ENCODE measurements around the gene POFUT1.

Gene POFUT1

GRCh38 chr20:32208499-32209154, 947 bp downstream of the POFUT1 start:
- DNase-seq: no peak

- no peak for DNase-seq
Measured at GRCh38 chr20:32209850-32210605, 2.3 kb downstream of the POFUT1 start.

GRCh38 chr20:32213870-32214269, 6.2 kb downstream of the POFUT1 start:
- no peak for DNase-seq

- no peak for DNase-seq
Measured at GRCh38 chr20:32215147-32215546, 7.5 kb downstream of the POFUT1 start.

- no peak for DNase-seq
Measured at GRCh38 chr20:32215729-32216128, 8.0 kb downstream of the POFUT1 start.

GRCh38 chr20:32216179-32217142, 8.8 kb downstream of the POFUT1 start:
- no peak for DNase-seq

GRCh38 chr20:32218156-32218900, 10.6 kb downstream of the POFUT1 start:
- DNase-seq: no peak

- DNase-seq: no peak
Measured at GRCh38 chr20:32224463-32224862, 16.8 kb downstream of the POFUT1 start.

GRCh38 chr20:32226391-32226790, 18.7 kb downstream of the POFUT1 start:
- DNase-seq: no peak

- DNase-seq: no peak
Measured at GRCh38 chr20:32227306-32227705, 19.6 kb downstream of the POFUT1 start.

GRCh38 chr20:32227744-32228688, 20.3 kb downstream of the POFUT1 start:
- DNase-seq: no peak

- no peak for DNase-seq
Measured at GRCh38 chr20:32229251-32229747, 21.6 kb downstream of the POFUT1 start.

GRCh38 chr20:32230707-32231106, 23.0 kb downstream of the POFUT1 start:
- DNase-seq: no peak

- DNase-seq: no peak
Measured at GRCh38 chr20:32231245-32231644, 23.6 kb downstream of the POFUT1 start.

- DNase-seq: peak; percentile 56
Measured at GRCh38 chr20:32231847-32232246, 24.2 kb downstream of the POFUT1 start.

- DNase-seq: peak; percentile 51
Measured at GRCh38 chr20:32232326-32232886, 24.7 kb downstream of the POFUT1 start.

GRCh38 chr20:32233286-32233685, 25.6 kb downstream of the POFUT1 start:
- no peak for DNase-seq

- no peak for DNase-seq
Measured at GRCh38 chr20:32234135-32234808, 26.6 kb downstream of the POFUT1 start.

GRCh38 chr20:32235331-32236047, 27.8 kb downstream of the POFUT1 start:
- DNase-seq: no peak

Measured in stimulated activated CD4-positive, alpha-beta T cell treated with anti-CD3 and anti-CD28 coated beads, Interleukin-4, amount 100 ng/mL, for 24 hours (primary cell).